22Rv1 (cell line): ENCODE results near the gene YJU2.

Source experiments
- CTCF ChIP-seq: fragments of 450-650 bp; IDR thresholded peaks from 2 replicates; pipeline ENCODE4 v1.5.1; 2017; ENCODE audit warnings: mild to moderate bottlenecking
- ZFX ChIP-seq: fragments of 450-650 bp; IDR thresholded peaks from 2 replicates; pipeline ENCODE4 v1.6.1; 2017; ENCODE audit warnings: antibody characterized with exemption, borderline replicate concordance

DNA sequence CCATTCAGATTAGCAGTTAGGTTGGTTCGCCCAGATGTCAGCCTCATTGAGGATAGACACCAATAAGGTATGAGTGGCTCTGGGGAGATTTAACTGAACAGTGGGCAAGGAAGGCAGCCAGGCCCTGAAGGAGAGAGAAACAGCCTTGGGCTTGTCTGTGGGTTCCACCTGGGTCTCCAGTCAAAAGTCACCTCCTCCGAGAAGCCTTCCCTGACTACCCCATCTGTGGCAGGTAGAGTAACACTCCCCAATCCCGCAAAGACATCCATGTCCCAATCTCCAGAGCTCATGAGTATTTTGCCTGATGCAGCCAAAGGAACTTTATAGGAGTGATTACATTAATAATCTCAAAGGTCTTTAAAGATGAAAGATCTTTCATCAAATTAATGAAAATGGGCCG lies 8.0 kb upstream of the YJU2 start:
- no peak for TF ChIP-seq CTCF
- TF ChIP-seq ZFX, result no peak
